GM19397 (cell line): ENCODE measurements around the gene FAM24A.

ENCODE experiments used
- ATAC-seq: cut with Tn5 transposase; IDR thresholded peaks from one replicate; pipeline ENCODE4 v1.9.1; 2021; ENCODE audit warnings: mild to moderate bottlenecking, moderate library complexity; ENCODE audit not compliant: unreplicated experiment

The FAM24A gene

GRCh38 chr10:122930140-122930539, 19.7 kb downstream of the FAM24A start:
- no peak for ATAC-seq

GRCh38 chr10:122931088-122931906, 20.9 kb downstream of the FAM24A start:
- no peak for ATAC-seq

GRCh38 chr10:122939133-122939855, 28.9 kb downstream of the FAM24A start:
- no peak for ATAC-seq

- no peak for ATAC-seq
Observed at GRCh38 chr10:122939856-122940543, 29.6 kb downstream of the FAM24A start.

GRCh38 chr10:122949296-122949695, 38.9 kb downstream of the FAM24A start:
- no peak for ATAC-seq

- ATAC-seq: peak; percentile 94
Observed at GRCh38 chr10:122953902-122954730, 43.7 kb downstream of the FAM24A start, which contains the start of gene C10orf88. Gene C10orf88 (minus strand): TSS chr10:122954227. CDS start chr10:122954178, 49 bp downstream.

GRCh38 chr10:122954731-122955050, 44.3 kb downstream of the FAM24A start:
- no peak for ATAC-seq

GRCh38 chr10:122955892-122956291, 45.5 kb downstream of the FAM24A start:
- ATAC-seq: no peak

GRCh38 chr10:122957474-122957873, 47.1 kb downstream of the FAM24A start:
- no peak for ATAC-seq

- ATAC-seq: no peak
Observed at GRCh38 chr10:122962405-122962804, 52.0 kb downstream of the FAM24A start.
